HEK293 (cell line): ENCODE results near the gene KBTBD13.

ENCODE experiments used
- CTCF ChIA-PET: fragments of 350-600 bp; formaldehyde crosslinking; extraction: SDS; loops from one replicate; lab custom pipeline; 2021; ENCODE audit warnings: antibody characterized with exemption; lab: Yijun Ruan, JAX
- POLR2A ChIA-PET: fragments of 300-600 bp; formaldehyde crosslinking; extraction: SDS; loops from one replicate; lab custom pipeline; 2020; ENCODE audit warnings: antibody characterized with exemption, inconsistent platforms; lab: Yijun Ruan, JAX
- H3K27ac ChIP-seq: fragments of 200-500 bp; sonication (Bioruptor generic); 2 replicates; pipeline ENCODE4 v1.5.1; 2014; ENCODE audit warnings: low read depth, low read length, control low read depth, inconsistent platforms; ENCODE audit errors: extremely low read depth
- H3K36me3 ChIP-seq, 2 experiments: fragments of 200-500 bp in 1 of 2; sonication (Bioruptor generic) in 1 of 2; 1 replicate in 1 of 2; 2 replicates in 1 of 2; pipeline ENCODE4 v1.5.1; 2014 to 2017; ENCODE audit warnings: inconsistent platforms in 2 of 2, low read length in 2 of 2; ENCODE audit not compliant: control insufficient read depth in 2 of 2, insufficient read depth in 1 of 2
- H3K4me1 ChIP-seq: fragments of 200-500 bp; sonication (Bioruptor generic); 2 replicates; pipeline ENCODE4 v1.5.1; 2014; ENCODE audit warnings: mild to moderate bottlenecking, low read length, inconsistent platforms; ENCODE audit not compliant: control insufficient read depth, insufficient read depth
- H3K4me3 ChIP-seq: 2 replicates; pipeline ENCODE4 v1.5.1; 2011; ENCODE audit warnings: low read depth, mild to moderate bottlenecking, control low read depth, low read length, moderate library complexity
- H3K9me3 ChIP-seq: fragments of 200-500 bp; sonication (Bioruptor generic); 2 replicates; pipeline ENCODE4 v1.5.1; 2014; ENCODE audit warnings: low read depth, low read length, inconsistent platforms; ENCODE audit not compliant: control insufficient read depth, insufficient read depth
- BCL6B ChIP-seq: fragments of 450-650 bp; formaldehyde crosslinking; IDR thresholded peaks from 2 replicates; pipeline ENCODE4 v1.5.1; 2017; ENCODE audit warnings: missing biosample characterization, missing genetic modification characterization
- CTCF ChIP-seq: fragments of 450-650 bp; formaldehyde crosslinking; IDR thresholded peaks from 2 replicates; pipeline ENCODE4 v1.5.1; 2016; ENCODE audit warnings: missing biosample characterization, missing genetic modification characterization
- IKZF3 ChIP-seq: fragments of 450-650 bp; IDR thresholded peaks from 2 replicates; pipeline ENCODE4 v1.5.0; 2018; ENCODE audit warnings: missing biosample characterization, mild to moderate bottlenecking, missing genetic modification characterization, moderate library complexity
- KLF1 ChIP-seq: fragments of 450-650 bp; formaldehyde crosslinking; IDR thresholded peaks from 2 replicates; pipeline ENCODE4 v1.5.1; 2016; ENCODE audit warnings: missing biosample characterization, missing genetic modification characterization
- YY2 ChIP-seq: fragments of 450-650 bp; formaldehyde crosslinking; IDR thresholded peaks from 2 replicates; pipeline ENCODE4 v1.5.1; 2016; ENCODE audit warnings: missing biosample characterization, missing genetic modification characterization
- ZBTB11 ChIP-seq: fragments of 450-650 bp; formaldehyde crosslinking; conservative IDR thresholded peaks from 2 replicates; pipeline ENCODE4 v1.5.1; 2016; ENCODE audit warnings: low read depth, missing biosample characterization, missing genetic modification characterization
- ZFP37 ChIP-seq: fragments of 450-650 bp; formaldehyde crosslinking; IDR thresholded peaks from 2 replicates; pipeline ENCODE4 v1.5.1; 2016; ENCODE audit warnings: missing biosample characterization, missing genetic modification characterization
- ZFP41 ChIP-seq: fragments of 450-650 bp; formaldehyde crosslinking; IDR thresholded peaks from 2 replicates; pipeline ENCODE4 v1.5.1; 2016; ENCODE audit warnings: missing biosample characterization, missing genetic modification characterization, borderline replicate concordance
- ZNF157 ChIP-seq: fragments of 450-650 bp; formaldehyde crosslinking; IDR thresholded peaks from 2 replicates; pipeline ENCODE4 v1.5.1; 2016; ENCODE audit warnings: missing biosample characterization, missing genetic modification characterization
- ZNF169 ChIP-seq: fragments of 450-650 bp; formaldehyde crosslinking; IDR thresholded peaks from 2 replicates; pipeline ENCODE4 v1.5.1; 2016; ENCODE audit warnings: missing biosample characterization, missing genetic modification characterization
- ZNF18 ChIP-seq: fragments of 450-650 bp; formaldehyde crosslinking; IDR thresholded peaks from 2 replicates; pipeline ENCODE4 v1.5.1; 2016; ENCODE audit warnings: missing biosample characterization, missing genetic modification characterization
- ZNF23 ChIP-seq: fragments of 450-650 bp; formaldehyde crosslinking; IDR thresholded peaks from 2 replicates; pipeline ENCODE4 v1.5.1; 2016; ENCODE audit warnings: missing biosample characterization, missing genetic modification characterization, borderline replicate concordance
- ZNF26 ChIP-seq: fragments of 450-650 bp; formaldehyde crosslinking; IDR thresholded peaks from 2 replicates; pipeline ENCODE4 v1.5.1; 2016; ENCODE audit warnings: missing biosample characterization, missing genetic modification characterization
- ZNF350 ChIP-seq: fragments of 450-650 bp; formaldehyde crosslinking; IDR thresholded peaks from 2 replicates; pipeline ENCODE4 v1.5.0; 2017; ENCODE audit warnings: missing biosample characterization, mild to moderate bottlenecking, missing genetic modification characterization
- ZNF449 ChIP-seq: fragments of 450-650 bp; formaldehyde crosslinking; IDR thresholded peaks from 2 replicates; pipeline ENCODE4 v1.5.1; 2017; ENCODE audit warnings: missing biosample characterization, mild to moderate bottlenecking, missing genetic modification characterization, moderate library complexity
- ZNF529 ChIP-seq: fragments of 450-650 bp; formaldehyde crosslinking; IDR thresholded peaks from 2 replicates; pipeline ENCODE4 v1.5.1; 2017; ENCODE audit warnings: missing genetic modification characterization, missing biosample characterization; ENCODE audit not compliant: insufficient replicate concordance
- ZNF530 ChIP-seq: fragments of 450-650 bp; formaldehyde crosslinking; IDR thresholded peaks from 2 replicates; pipeline ENCODE4 v1.5.1; 2016; ENCODE audit warnings: low read depth, missing biosample characterization, missing genetic modification characterization
- ZNF558 ChIP-seq: fragments of 450-650 bp; formaldehyde crosslinking; IDR thresholded peaks from 2 replicates; pipeline ENCODE4 v1.5.1; 2016; ENCODE audit warnings: missing biosample characterization, missing genetic modification characterization
- ZNF639 ChIP-seq: fragments of 450-650 bp; formaldehyde crosslinking; IDR thresholded peaks from 2 replicates; pipeline ENCODE4 v1.5.1; 2016; ENCODE audit warnings: missing biosample characterization, missing genetic modification characterization
- ZNF837 ChIP-seq: fragments of 450-650 bp; formaldehyde crosslinking; IDR thresholded peaks from 2 replicates; pipeline ENCODE4 v1.5.1; 2016; ENCODE audit warnings: missing biosample characterization, missing genetic modification characterization

The KBTBD13 gene

GRCh38 chr15:65105038-65105437, 28.5 kb downstream of the KBTBD13 start:
- H3K36me3 ChIP-seq = peaks cover 0 to 28% of the 10 kb centered on the region in 2 experiments; a peak in 2 of 3 replicates
- TF ChIP-seq YY2 (tag by site-specific recombination) (no peak), ZNF449 (no peak), CTCF (tag by site-specific recombination) (no peak), ZNF169 (tag by site-specific recombination) (no peak), ZNF837 (no peak), ZNF26 (tag by site-specific recombination) (no peak), ZNF18 (tag by site-specific recombination) (no peak), ZNF350 (tag by site-specific recombination) (no peak), ZNF558 (tag by site-specific recombination) (no peak), ZNF157 (tag by site-specific recombination) (no peak), IKZF3 (tag by site-specific recombination) (no peak), ZFP41 (tag by site-specific recombination) (no peak), ZFP37 (no peak), ZNF529 (no peak), ZNF23 (tag by site-specific recombination) (no peak)
- CTCF ChIA-PET = interaction anchor here (0.7 to 1.1 kb wide), 2 partner anchors 10 to 18 kb away, joined by 3 read pairs; partner anchors contain the start of gene UBAP1L
- no peaks in the 10 kb centered on the region for H3K9me3 ChIP-seq
- H3K27ac ChIP-seq = no peak overlapping the region
- POLR2A ChIA-PET = no interaction called here
- no peak overlapping the region for H3K4me3 ChIP-seq
- no peaks in the 10 kb centered on the region for H3K4me1 ChIP-seq

- POLR2A ChIA-PET = no interaction called here
- TF ChIP-seq BCL6B (tag by site-specific recombination) (no peak), ZBTB11 (tag by site-specific recombination) (no peak), KLF1 (tag by site-specific recombination) (no peak), ZNF639 (no peak), ZNF530 (tag by site-specific recombination) (no peak)
- CTCF ChIA-PET = interaction anchor here (0.8 kb wide), 1 partner anchor 72 kb away, joined by 3 read pairs; no protein-coding TSS in a partner anchor
Measured at GRCh38 chr15:65106011-65106590, 29.6 kb downstream of the KBTBD13 start.

More at GRCh38 chr15:65106011-65106590, 29.6 kb downstream of the KBTBD13 start:
- H3K4me1 ChIP-seq = no peaks in the 10 kb centered on the region
- peaks cover 0 to 18% of the 10 kb centered on the region in 2 experiments; a peak in 2 of 3 replicates for H3K36me3 ChIP-seq
- H3K27ac ChIP-seq = no peak overlapping the region
- no peak overlapping the region for H3K4me3 ChIP-seq
- no peaks in the 10 kb centered on the region for H3K9me3 ChIP-seq
